ENCODE data around the gene ACAP3. TPM values are rescaled to one million over a fixed set of nuclear protein-coding genes. Genes with fewer than 3 reads are reported as not detected.

The ACAP3 gene
- total RNA-seq, 1 donor from 2014 or later = 50.6 TPM

GRCh38 chr1:1305300-1306069 lies 2.2 kb downstream of the ACAP3 start:
- Histone ChIP-seq H3K4me1 (peaks cover 46% of the 10 kb centered on the region), H3K27me3 (ENCODE audit: low read depth) (no peaks in the 10 kb centered on the region), H3K4me3 (peak overlapping the region; percentile 93), H3K27ac (peak overlapping the region; percentile 64), H3K9me3 (no peaks in the 10 kb centered on the region), H3K36me3 (peaks cover 10% of the 10 kb centered on the region)
- ATAC-seq = peak; percentile 2 to 5
- no peak for TF ChIP-seq CTCF (IDR thresholded peaks at IDR 0.05)
- DNase-seq = peak; percentile 66
- intact Hi-C loops (cut with DNase I) = no loop called here

GRCh38 chr1:1304331-1305299 lies 3.1 kb downstream of the ACAP3 start:
- H3K4me1 ChIP-seq = peaks cover 42% of the 10 kb centered on the region
- peak overlapping the region; percentile 64 for H3K27ac ChIP-seq
- peak overlapping the region; percentile 93 for H3K4me3 ChIP-seq
- DNase-seq (peak; percentile 69), ATAC-seq (no peak)
- peaks cover 8% of the 10 kb centered on the region for H3K36me3 ChIP-seq
- no peak for TF ChIP-seq CTCF (IDR thresholded peaks at IDR 0.05)
- H3K27me3 ChIP-seq (ENCODE audit: low read depth) = no peaks in the 10 kb centered on the region
- intact Hi-C loops (cut with DNase I) = no loop called here
- no peaks in the 10 kb centered on the region for H3K9me3 ChIP-seq

GRCh38 chr1:1303736-1304135 lies 4.0 kb downstream of the ACAP3 start:
- DNase-seq = no peak
- TF ChIP-seq CTCF (IDR thresholded peaks at IDR 0.05) = no peak
- ATAC-seq = no peak
- Histone ChIP-seq H3K27me3 (ENCODE audit: low read depth) (no peaks in the 10 kb centered on the region), H3K27ac (no peak overlapping the region), H3K36me3 (peaks cover 7% of the 10 kb centered on the region), H3K4me3 (no peak overlapping the region), H3K9me3 (no peaks in the 10 kb centered on the region), H3K4me1 (peaks cover 34% of the 10 kb centered on the region)
- intact Hi-C loops (cut with DNase I) = no loop called here

- no peak overlapping the region for H3K4me3 ChIP-seq
- DNase-seq (no peak), ATAC-seq (no peak)
- no peaks in the 10 kb centered on the region for H3K9me3 ChIP-seq
- peaks cover 34% of the 10 kb centered on the region for H3K4me1 ChIP-seq
- H3K36me3 ChIP-seq = peaks cover 7% of the 10 kb centered on the region
- intact Hi-C loops (cut with DNase I) = no loop called here
- no peaks in the 10 kb centered on the region for H3K27me3 ChIP-seq (ENCODE audit: low read depth)
- H3K27ac ChIP-seq = no peak overlapping the region
- TF ChIP-seq CTCF (IDR thresholded peaks at IDR 0.05) = no peak
Measured at GRCh38 chr1:1302951-1303509, 4.7 kb downstream of the ACAP3 start.

GRCh38 chr1:1302006-1302430 lies 5.7 kb downstream of the ACAP3 start:
- ATAC-seq (no peak), DNase-seq (no peak)
- peaks cover 7% of the 10 kb centered on the region for H3K36me3 ChIP-seq
- H3K9me3 ChIP-seq = no peaks in the 10 kb centered on the region
- intact Hi-C loops (cut with DNase I) = no loop called here
- no peaks in the 10 kb centered on the region for H3K27me3 ChIP-seq (ENCODE audit: low read depth)
- TF ChIP-seq CTCF (IDR thresholded peaks at IDR 0.05) = peak; percentile 39
- peaks cover 33% of the 10 kb centered on the region for H3K4me1 ChIP-seq
- no peak overlapping the region for H3K27ac ChIP-seq
- no peak overlapping the region for H3K4me3 ChIP-seq

Measured in lower lobe of right lung (tissue), 2 donors.